GM12892 (cell line): Measurements from ENCODE around the gene ARG2.

Source experiments
- POLR2A ChIP-seq: IDR thresholded peaks from 2 replicates; pipeline ENCODE4 v1.6.1; 2011; ENCODE audit warnings: low read depth, low read length, control low read depth
- POLR2AphosphoS5 ChIP-seq: IDR thresholded peaks from 2 replicates; pipeline ENCODE4 v1.6.1; 2011; ENCODE audit warnings: low read depth, low read length, control low read depth

- TF ChIP-seq POLR2AphosphoS5 = no peak
- TF ChIP-seq POLR2A = no peak
Observed at GRCh38 chr14:67574156-67574555, 45.6 kb upstream of the ARG2 start.
